Liver (tissue), 3 donors: Measurements from ENCODE around the gene ACAT2.
"Not testable (repeated sequence)": the region's sequence is repeated elsewhere in the genome, so short reads cannot be mapped to it uniquely, and the experiment has no call there.

Experiments
- CTCF ChIP-seq: fragments of 150-350 bp; IDR thresholded peaks from 2 replicates; pipeline ENCODE4 v1.5.1; 2017; ENCODE audit warnings: improper control_type of control experiment, low read depth, low read length; ENCODE audit not compliant: missing input control
- EGR1 ChIP-seq, 2 donors: IDR thresholded peaks; 2 replicates each; pipeline ENCODE4 v1.6.1; 2016 to 2018; ENCODE audit warnings: antibody characterized with exemption in 2 of 2, low read depth in 2 of 2
- FOXA1 ChIP-seq: IDR thresholded peaks from 2 replicates; pipeline ENCODE4 v1.6.1; 2016; ENCODE audit warnings: antibody characterized with exemption
- GABPA ChIP-seq, 2 donors: IDR thresholded peaks in 1 of 2; conservative IDR thresholded peaks in 1 of 2; 2 replicates each; pipeline ENCODE4 v1.6.1; 2016; ENCODE audit warnings: antibody characterized with exemption in 2 of 2, mild to moderate bottlenecking in 1 of 2, moderate library complexity in 1 of 2
- MAX ChIP-seq: IDR thresholded peaks from 2 replicates; pipeline ENCODE4 v1.6.1; 2016; ENCODE audit warnings: antibody characterized with exemption
- NR2F2 ChIP-seq: IDR thresholded peaks from 2 replicates; pipeline ENCODE4 v1.6.1; 2016; ENCODE audit warnings: antibody characterized with exemption
- RAD21 ChIP-seq, 2 donors: IDR thresholded peaks; 2 replicates each; pipeline ENCODE4 v1.6.1; 2016; ENCODE audit warnings: antibody characterized with exemption in 2 of 2, mild to moderate bottlenecking in 2 of 2
- REST ChIP-seq: IDR thresholded peaks from 2 replicates; pipeline ENCODE4 v1.6.1; 2016; ENCODE audit warnings: antibody characterized with exemption, mild to moderate bottlenecking
- SP1 ChIP-seq: IDR thresholded peaks from 2 replicates; pipeline ENCODE4 v1.6.1; 2018; ENCODE audit warnings: antibody characterized with exemption, mild to moderate bottlenecking
- TAF1 ChIP-seq: conservative IDR thresholded peaks from 2 replicates; pipeline ENCODE4 v1.6.1; 2016; ENCODE audit warnings: antibody characterized with exemption, mild to moderate bottlenecking
- YY1 ChIP-seq: IDR thresholded peaks from 2 replicates; pipeline ENCODE4 v1.6.1; 2016; ENCODE audit warnings: antibody characterized with exemption, mild to moderate bottlenecking
- ZBTB33 ChIP-seq: IDR thresholded peaks from 2 replicates; pipeline ENCODE4 v1.6.1; 2016; ENCODE audit warnings: antibody characterized with exemption
- donor health status: healthy.
- donor health status: healthy.

GRCh38 chr6:159748127-159748526 lies 13.7 kb upstream of the ACAT2 start:
- TF ChIP-seq REST; CTCF; EGR1 (IDR thresholded peaks at IDR 0.05; ENCODE audit: low read depth in 2 of 2); GABPA (IDR thresholded peaks at IDR 0.05 in 1 of 2, conservative IDR thresholded peaks at IDR 0.05 in 1 of 2); MAX; RAD21 (IDR thresholded peaks at IDR 0.05); TAF1; NR2F2; SP1; YY1; ZBTB33; FOXA1: not testable (repeated sequence)
